NCI-H524 (cell line): ENCODE measurements around the gene G6PC1.
A peak's percentile ranks its signal among the peaks of the same experiment; 100 is the strongest.
"Not testable (repeated sequence)": the region's sequence is repeated elsewhere in the genome, so short reads cannot be mapped to it uniquely, and the experiment has no call there.

Experiments used
- DNase-seq, 2 experiments: peaks; one replicate each; lab custom pipeline; 2025; lab: John Stamatoyannopoulos, UW

G6PC1 gene

GRCh38 chr17:42901535-42902229, 1.1 kb downstream of the G6PC1 start:
- DNase-seq: no peak

- no peak for DNase-seq
Measured at GRCh38 chr17:42904110-42904469, 3.5 kb downstream of the G6PC1 start.

- no peak for DNase-seq
Measured at GRCh38 chr17:42906772-42907446, 6.3 kb downstream of the G6PC1 start.

GRCh38 chr17:42908872-42909700, 8.5 kb downstream of the G6PC1 start:
- no peak for DNase-seq

GRCh38 chr17:42913522-42913921, 12.9 kb downstream of the G6PC1 start:
- DNase-seq: no peak

- DNase-seq: no peak
Measured at GRCh38 chr17:42913981-42914617, 13.5 kb downstream of the G6PC1 start.

- DNase-seq: not testable (repeated sequence)
Measured at GRCh38 chr17:42915288-42915687, 14.7 kb downstream of the G6PC1 start.

- DNase-seq: not testable (repeated sequence)
Measured at GRCh38 chr17:42916388-42917235, 16.0 kb downstream of the G6PC1 start.

GRCh38 chr17:42917236-42917603, 16.6 kb downstream of the G6PC1 start:
- DNase-seq: no peak

- no peak for DNase-seq
Measured at GRCh38 chr17:42918902-42919521, 18.4 kb downstream of the G6PC1 start.

GRCh38 chr17:42919522-42920077, 19.0 kb downstream of the G6PC1 start:
- not testable (repeated sequence) for DNase-seq

- DNase-seq: no peak
Measured at GRCh38 chr17:42920106-42920900, 19.7 kb downstream of the G6PC1 start.

- peak in 1 of 2 experiments; percentile 41 for DNase-seq
Measured at GRCh38 chr17:42920922-42921321, 20.3 kb downstream of the G6PC1 start.

GRCh38 chr17:42922294-42922693, 21.7 kb downstream of the G6PC1 start:
- no peak for DNase-seq

- not testable (repeated sequence) for DNase-seq
Measured at GRCh38 chr17:42923472-42923871, 22.9 kb downstream of the G6PC1 start.

GRCh38 chr17:42924891-42925290, 24.3 kb downstream of the G6PC1 start:
- DNase-seq: no peak

- DNase-seq: peak in 1 of 2 experiments; percentile 38
Measured at GRCh38 chr17:42928714-42929496, 28.3 kb downstream of the G6PC1 start.

GRCh38 chr17:42929497-42929844, 28.9 kb downstream of the G6PC1 start:
- no peak for DNase-seq
